Stimulated activated memory B cell treated with anti-CD40 and anti-IgM and Interleukin-4, amounts not matched to agents 10 μg/mL and 1 μg/mL and 100 μg/mL, for 72 hours (primary cell): Measurements from ENCODE around the gene RLBP1.

Source experiments
- ATAC-seq: fragments of 150-1000 bp; cut with Tn5 transposase; 2 replicates; pipeline ENCODE4 v1.10.0; 2021
- H3K27ac Mint-ChIP-seq: one replicate; pipeline ENCODE4 v1.8.0; 2022; ENCODE audit warnings: mild to moderate bottlenecking, mixed read lengths
- H3K27me3 Mint-ChIP-seq: one replicate; pipeline ENCODE4 v1.8.0; 2022; ENCODE audit warnings: mixed read lengths
- H3K36me3 Mint-ChIP-seq: one replicate; pipeline ENCODE4 v1.8.0; 2022; ENCODE audit warnings: mixed read lengths
- H3K4me1 Mint-ChIP-seq: one replicate; pipeline ENCODE4 v1.8.0; 2022; ENCODE audit warnings: mixed read lengths
- H3K4me3 Mint-ChIP-seq: one replicate; pipeline ENCODE4 v1.8.0; 2022; ENCODE audit warnings: mild to moderate bottlenecking, moderate library complexity, mixed read lengths
- H3K9me3 Mint-ChIP-seq: one replicate; pipeline ENCODE4 v1.8.0; 2022; ENCODE audit warnings: mixed read lengths

RLBP1 gene

DNA sequence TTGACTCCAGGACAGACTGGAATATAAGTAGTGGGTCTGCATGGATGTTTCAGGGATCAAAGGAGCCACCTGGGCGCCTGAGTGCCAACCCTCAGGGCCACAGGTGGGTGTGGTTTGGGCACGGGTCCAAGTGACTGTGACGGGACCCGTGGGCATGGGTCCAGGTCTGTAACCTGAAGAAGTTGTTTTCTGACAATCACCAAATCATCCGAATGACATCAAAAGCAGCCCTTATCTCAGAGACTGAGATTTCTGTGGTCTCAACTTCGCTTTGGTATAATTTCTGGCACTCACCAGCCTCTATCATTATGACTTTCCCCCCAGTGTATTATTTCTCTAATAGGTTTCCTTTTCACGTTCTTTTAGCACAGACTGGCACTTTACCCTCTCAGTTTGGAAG is 24.4 kb downstream of the RLBP1 start:
- Mint-ChIP-seq H3K27me3 (no peaks in the 10 kb centered on the region), H3K27ac (no peak overlapping the region), H3K9me3 (no peaks in the 10 kb centered on the region), H3K4me3 (no peak overlapping the region), H3K36me3 (peaks cover 63% of the 10 kb centered on the region), H3K4me1 (no peaks in the 10 kb centered on the region)
- ATAC-seq = no peak

DNA sequence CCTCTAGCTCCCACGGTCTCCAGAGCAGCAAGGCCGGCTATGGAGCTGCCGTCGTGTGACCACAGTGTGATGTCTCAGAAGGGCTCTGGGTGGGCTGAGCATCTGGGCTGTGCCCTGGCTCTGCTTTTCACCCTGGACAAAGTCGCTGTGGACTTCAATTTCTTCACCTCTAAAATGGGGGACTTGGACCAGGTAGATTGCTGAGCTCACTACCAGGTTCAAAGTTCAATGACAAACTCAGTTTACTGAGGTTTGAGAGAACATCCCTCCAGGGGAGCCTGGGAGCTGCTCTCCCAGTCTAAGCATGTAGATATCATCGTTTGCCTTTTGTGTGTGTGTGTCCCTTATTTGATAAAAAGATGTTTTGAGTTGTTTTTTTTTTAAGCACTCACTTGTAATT is 25.1 kb downstream of the RLBP1 start:
- H3K27ac Mint-ChIP-seq = no peak overlapping the region
- no peak for ATAC-seq

DNA sequence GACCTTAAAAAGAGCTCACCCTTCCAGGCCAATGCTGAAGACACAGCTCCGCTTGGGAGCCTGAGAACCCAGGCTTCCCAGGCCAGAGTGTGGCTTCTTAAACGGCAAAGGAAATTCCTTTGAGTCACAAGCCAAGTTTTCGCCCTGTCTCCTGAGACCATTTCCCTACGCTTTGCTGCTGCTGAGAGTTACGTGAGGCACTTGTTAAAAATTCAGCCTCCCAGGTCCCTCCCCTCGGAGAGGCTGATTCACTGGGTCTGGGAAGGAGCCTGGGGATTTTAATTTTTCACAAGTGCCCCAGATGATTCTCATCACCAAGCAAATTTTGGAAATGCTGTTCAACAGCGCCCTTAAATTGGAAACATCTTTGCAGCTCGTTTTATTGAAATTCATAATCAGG is 25.5 kb downstream of the RLBP1 start:
- H3K9me3 Mint-ChIP-seq = no peaks in the 10 kb centered on the region
- H3K36me3 Mint-ChIP-seq = peaks cover 63% of the 10 kb centered on the region
- no peaks in the 10 kb centered on the region for H3K27me3 Mint-ChIP-seq
- no peak overlapping the region for H3K27ac Mint-ChIP-seq
- no peak overlapping the region for H3K4me3 Mint-ChIP-seq
- H3K4me1 Mint-ChIP-seq = no peaks in the 10 kb centered on the region
- no peak for ATAC-seq

More for the DNA sequence above, 25.1 kb downstream of the RLBP1 start:
- Mint-ChIP-seq H3K36me3 (peaks cover 63% of the 10 kb centered on the region), H3K4me1 (no peaks in the 10 kb centered on the region), H3K4me3 (no peak overlapping the region), H3K27me3 (no peaks in the 10 kb centered on the region), H3K9me3 (no peaks in the 10 kb centered on the region)

DNA sequence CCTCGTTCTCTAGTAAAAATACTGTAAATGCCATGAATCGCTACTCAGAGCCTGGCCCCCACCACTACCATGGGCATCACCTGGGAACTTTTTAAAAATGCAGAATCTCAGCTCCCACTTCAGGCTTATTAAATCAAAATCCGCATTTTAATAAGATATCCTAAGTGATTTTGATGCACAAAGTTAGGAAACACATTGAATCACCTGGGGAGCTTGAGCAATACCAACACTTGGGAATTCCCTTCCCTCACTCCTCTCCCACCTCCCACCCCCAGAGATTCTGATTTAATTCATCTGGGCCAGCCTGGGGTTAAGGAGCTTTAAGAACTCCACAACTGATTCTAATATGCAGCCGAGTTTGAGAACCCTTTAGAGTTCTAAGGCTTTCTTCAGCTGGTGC is 26.8 kb downstream of the RLBP1 start:
- H3K4me3 Mint-ChIP-seq = no peak overlapping the region
- ATAC-seq = no peak
- no peaks in the 10 kb centered on the region for H3K9me3 Mint-ChIP-seq
- no peaks in the 10 kb centered on the region for H3K4me1 Mint-ChIP-seq
- H3K36me3 Mint-ChIP-seq = peaks cover 64% of the 10 kb centered on the region
- no peaks in the 10 kb centered on the region for H3K27me3 Mint-ChIP-seq
- no peak overlapping the region for H3K27ac Mint-ChIP-seq

DNA sequence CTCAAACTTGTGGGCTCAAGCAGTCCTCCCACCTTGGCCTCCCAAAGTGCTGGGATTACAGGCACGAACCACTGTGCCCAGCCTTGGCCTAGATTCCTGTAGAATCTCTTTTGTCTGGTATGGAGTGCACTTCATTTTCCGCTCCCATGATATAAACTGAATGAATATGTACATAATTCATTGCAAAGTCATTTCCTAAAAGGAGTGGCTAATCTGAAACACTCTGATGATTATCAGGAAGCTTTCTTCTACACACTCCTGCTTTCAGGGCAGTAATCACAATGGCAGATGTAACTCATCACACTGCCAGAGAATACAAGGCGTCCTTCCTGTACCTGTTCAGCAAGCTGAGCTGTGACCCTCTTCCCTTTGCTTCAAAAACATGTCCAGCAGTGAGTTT is 28.6 kb downstream of the RLBP1 start:
- Mint-ChIP-seq H3K27me3 (no peaks in the 10 kb centered on the region), H3K4me1 (no peaks in the 10 kb centered on the region), H3K9me3 (no peaks in the 10 kb centered on the region), H3K27ac (no peak overlapping the region), H3K36me3 (peaks cover 72% of the 10 kb centered on the region), H3K4me3 (no peak overlapping the region)
- no peak for ATAC-seq

DNA sequence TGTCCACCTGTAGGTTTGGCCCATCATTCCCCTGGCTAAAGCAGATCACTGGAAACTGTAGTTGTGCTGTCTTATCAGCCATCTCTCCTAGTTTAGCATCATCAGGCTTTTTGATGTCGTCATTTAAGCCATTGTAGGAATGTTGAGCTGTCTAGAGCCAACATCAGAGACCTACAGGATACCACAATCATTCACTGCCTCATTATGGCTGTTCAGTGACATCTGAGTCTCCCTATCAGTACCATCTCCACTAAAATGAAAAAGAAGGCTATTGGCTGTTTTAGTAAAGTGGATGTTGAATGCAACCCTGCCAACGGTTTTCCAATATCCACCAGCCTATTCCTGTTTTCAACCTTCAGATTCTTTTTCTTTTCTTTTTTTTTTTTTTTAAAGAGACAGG is 29.2 kb downstream of the RLBP1 start:
- no peaks in the 10 kb centered on the region for H3K4me1 Mint-ChIP-seq
- no peak overlapping the region for H3K4me3 Mint-ChIP-seq
- no peaks in the 10 kb centered on the region for H3K9me3 Mint-ChIP-seq
- H3K27me3 Mint-ChIP-seq = no peaks in the 10 kb centered on the region
- ATAC-seq = no peak
- H3K27ac Mint-ChIP-seq = no peak overlapping the region
- H3K36me3 Mint-ChIP-seq = peaks cover 73% of the 10 kb centered on the region

DNA sequence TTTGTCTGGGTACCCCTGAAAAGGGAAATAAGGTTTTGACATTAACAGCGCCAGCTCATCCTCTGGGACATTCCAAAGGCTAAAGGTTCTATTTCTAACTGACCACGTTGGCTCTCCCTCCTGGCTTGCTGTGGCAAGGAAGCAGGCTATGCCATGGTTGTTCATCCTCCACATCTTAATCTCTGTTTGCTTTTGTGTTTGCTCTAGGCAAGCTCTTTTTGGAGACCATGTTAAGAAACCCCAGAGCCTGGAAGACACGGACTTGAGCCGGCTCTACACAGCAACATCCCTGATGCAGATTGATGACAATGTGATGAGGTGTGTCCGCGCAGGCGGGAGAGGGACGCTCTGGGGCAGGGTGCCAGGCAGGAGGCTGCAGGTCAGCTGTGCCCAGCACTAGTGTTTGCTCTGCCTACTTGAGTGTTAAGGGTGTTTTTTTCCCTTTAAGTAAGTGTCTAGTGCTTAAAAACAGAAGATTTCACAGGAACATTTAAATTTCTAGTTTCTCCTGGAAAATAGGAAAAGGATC is 33.3 kb downstream of the RLBP1 start:
- Mint-ChIP-seq H3K27ac (no peak overlapping the region), H3K27me3 (no peaks in the 10 kb centered on the region), H3K36me3 (peaks cover 70% of the 10 kb centered on the region), H3K4me1 (no peaks in the 10 kb centered on the region), H3K9me3 (no peaks in the 10 kb centered on the region), H3K4me3 (no peak overlapping the region)
- ATAC-seq = no peak

DNA sequence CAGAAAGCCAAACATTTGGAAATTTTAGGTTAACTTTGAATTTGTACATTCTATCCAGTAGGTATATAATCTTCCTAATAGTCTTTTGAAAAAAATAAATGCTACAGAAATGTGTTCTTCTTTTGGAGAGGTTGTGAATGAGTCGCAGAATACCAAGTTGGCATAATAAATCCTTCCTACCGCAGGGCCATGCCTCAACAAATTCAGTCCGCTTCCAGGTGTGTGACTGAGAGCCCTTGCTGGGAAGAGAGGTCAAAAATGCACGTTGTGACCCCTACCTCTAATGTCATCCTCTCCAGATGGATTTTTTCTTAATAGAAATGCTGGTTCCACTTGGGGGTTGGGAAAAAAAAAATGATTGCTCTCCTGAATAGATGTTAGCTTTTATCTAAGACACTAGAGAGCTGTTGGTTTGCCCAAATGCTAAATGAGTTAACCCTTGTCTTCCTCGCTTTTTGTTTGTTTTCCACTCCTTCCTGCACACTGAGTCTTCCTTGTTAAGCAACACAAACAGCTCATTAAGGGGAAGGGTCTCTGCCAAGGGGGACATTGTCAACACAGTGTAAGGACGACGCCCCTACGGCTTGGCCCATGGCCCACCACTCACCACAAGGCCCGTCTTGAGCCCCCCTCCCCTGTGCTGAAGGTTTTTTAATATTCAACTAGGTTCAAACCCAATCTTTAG is 33.9 kb downstream of the RLBP1 start:
- no peaks in the 10 kb centered on the region for H3K9me3 Mint-ChIP-seq
- H3K27me3 Mint-ChIP-seq = no peaks in the 10 kb centered on the region
- no peaks in the 10 kb centered on the region for H3K4me1 Mint-ChIP-seq
- no peak for ATAC-seq
- peaks cover 69% of the 10 kb centered on the region for H3K36me3 Mint-ChIP-seq
- no peak overlapping the region for H3K4me3 Mint-ChIP-seq
- H3K27ac Mint-ChIP-seq = no peak overlapping the region

DNA sequence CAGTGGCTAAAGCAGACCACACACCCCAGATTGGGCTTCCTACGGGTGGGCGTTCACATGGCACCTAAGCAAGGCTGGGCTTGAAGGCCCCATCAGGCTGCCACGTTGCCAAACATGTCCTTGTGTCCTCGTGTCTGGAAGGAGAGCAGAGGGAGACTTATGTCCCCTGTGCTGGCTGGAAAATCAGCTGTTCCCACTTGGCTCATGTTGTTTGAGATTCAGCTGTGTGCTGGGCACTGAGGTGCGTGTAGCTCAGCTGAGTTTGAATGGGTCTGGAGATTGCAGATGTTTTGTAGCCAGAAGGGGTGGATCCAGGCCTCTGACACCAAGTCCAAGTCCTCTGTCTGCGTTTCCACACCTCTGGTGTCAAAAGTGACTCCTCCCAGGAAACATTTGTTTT is 34.6 kb downstream of the RLBP1 start:
- H3K4me1 Mint-ChIP-seq = no peaks in the 10 kb centered on the region
- peaks cover 63% of the 10 kb centered on the region for H3K36me3 Mint-ChIP-seq
- ATAC-seq = no peak
- H3K4me3 Mint-ChIP-seq = no peak overlapping the region
- no peaks in the 10 kb centered on the region for H3K9me3 Mint-ChIP-seq
- H3K27ac Mint-ChIP-seq = no peak overlapping the region
- no peaks in the 10 kb centered on the region for H3K27me3 Mint-ChIP-seq

DNA sequence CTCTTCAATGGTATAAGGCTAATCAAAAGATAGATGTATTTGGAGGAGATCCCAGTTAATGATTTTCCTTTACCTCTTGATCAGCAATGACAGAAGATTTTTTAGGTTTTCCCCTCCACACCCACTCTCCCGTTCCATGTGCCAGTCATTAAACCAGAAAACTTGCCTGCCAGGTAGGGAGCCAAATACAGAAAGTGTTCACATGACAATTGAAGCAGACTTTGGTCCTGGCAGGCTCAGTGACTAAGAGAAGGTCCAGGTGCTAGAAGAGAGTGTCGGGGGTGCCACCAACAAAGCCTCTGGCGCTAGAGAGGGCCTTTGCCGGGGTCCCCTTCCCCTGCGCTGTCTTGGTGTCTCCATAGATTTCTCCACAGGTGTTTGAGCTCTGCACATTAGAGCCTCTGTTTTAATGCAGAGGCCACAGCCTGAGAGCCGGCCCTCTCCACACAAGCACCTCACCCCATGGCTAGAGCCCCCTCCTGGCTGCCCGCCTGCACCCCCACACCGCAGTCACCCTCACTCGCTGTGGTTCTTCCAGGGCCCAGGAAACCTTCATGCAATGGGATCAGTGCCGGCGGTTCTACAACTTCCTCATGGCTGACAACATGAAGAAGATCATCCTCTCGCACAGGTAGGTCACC is 36.4 kb downstream of the RLBP1 start:
- H3K27me3 Mint-ChIP-seq = no peaks in the 10 kb centered on the region
- no peak overlapping the region for H3K27ac Mint-ChIP-seq
- H3K9me3 Mint-ChIP-seq = no peaks in the 10 kb centered on the region
- H3K4me1 Mint-ChIP-seq = peaks cover 6% of the 10 kb centered on the region
- peaks cover 57% of the 10 kb centered on the region for H3K36me3 Mint-ChIP-seq
- ATAC-seq = no peak
- no peak overlapping the region for H3K4me3 Mint-ChIP-seq

DNA sequence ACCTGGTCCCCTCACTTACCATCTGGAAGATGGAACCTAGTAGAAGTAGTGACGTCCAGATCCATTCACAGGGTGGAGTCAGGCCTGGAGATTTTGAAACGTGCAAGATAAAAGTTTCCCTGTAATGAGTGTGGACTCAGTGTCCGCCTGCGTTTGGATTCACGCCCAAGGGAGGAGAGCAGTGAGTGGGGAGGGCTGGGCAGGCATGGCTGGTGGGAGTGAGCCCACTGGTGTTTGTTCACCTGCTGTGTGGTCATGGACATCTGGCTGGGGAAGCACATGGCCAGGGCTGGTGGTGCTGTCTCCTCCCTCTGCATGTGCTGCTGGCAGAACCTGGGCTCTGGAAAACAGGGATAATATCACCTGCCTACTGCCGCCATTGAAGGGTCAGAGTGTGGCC is 37.0 kb downstream of the RLBP1 start:
- Mint-ChIP-seq H3K27ac (no peak overlapping the region), H3K27me3 (no peaks in the 10 kb centered on the region), H3K4me1 (peaks cover 6% of the 10 kb centered on the region), H3K9me3 (no peaks in the 10 kb centered on the region), H3K36me3 (peaks cover 54% of the 10 kb centered on the region), H3K4me3 (no peak overlapping the region)
- ATAC-seq = no peak

DNA sequence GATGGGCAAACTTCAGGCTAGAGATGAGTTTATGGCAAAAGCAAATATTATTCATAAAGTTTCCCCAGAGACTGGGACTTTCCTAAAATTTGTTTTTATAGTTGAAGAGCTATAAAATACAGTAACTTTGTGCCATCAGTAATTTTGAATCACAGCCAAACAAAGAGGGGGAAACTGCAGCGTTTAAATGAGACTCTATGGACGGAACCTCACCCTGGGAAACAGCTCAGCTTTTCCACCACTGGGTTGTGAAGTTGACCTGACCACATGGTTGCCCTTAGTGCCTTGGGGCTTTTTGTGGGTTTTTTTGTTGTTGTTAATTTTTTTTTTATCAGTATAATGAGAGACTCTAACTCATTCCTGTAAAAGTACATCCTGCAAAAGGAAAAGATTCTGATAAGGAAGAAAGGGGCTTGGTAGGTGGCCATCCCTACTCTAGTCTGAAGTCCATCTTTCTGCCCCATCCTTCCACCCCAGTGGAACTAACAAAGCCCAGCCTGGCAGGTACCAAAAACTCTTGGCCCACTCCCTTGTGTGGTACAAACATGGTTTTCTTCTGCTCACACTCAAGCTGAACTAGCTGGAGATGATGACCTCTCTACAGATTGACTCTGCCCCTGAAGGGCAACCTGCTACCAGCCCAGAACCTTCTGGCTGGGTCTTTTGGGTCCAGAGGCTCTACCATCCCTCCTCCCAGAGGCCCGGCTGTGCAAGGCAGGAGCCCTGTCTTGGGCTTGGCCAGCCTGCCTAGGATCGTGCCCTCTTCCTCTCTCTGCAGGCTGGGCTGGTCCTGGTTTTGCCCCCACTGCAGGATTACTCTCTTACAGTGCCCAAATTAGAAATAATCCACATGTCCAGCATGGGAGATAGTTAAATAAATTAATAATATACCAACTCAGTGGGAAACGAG is 41.2 kb downstream of the RLBP1 start:
- peaks cover 11% of the 10 kb centered on the region for H3K4me1 Mint-ChIP-seq
- H3K9me3 Mint-ChIP-seq = no peaks in the 10 kb centered on the region
- ATAC-seq = peak; percentile 85
- H3K27me3 Mint-ChIP-seq = no peaks in the 10 kb centered on the region
- H3K27ac Mint-ChIP-seq = peak overlapping the region; percentile 36
- peaks cover 46% of the 10 kb centered on the region for H3K36me3 Mint-ChIP-seq
- H3K4me3 Mint-ChIP-seq = no peak overlapping the region

DNA sequence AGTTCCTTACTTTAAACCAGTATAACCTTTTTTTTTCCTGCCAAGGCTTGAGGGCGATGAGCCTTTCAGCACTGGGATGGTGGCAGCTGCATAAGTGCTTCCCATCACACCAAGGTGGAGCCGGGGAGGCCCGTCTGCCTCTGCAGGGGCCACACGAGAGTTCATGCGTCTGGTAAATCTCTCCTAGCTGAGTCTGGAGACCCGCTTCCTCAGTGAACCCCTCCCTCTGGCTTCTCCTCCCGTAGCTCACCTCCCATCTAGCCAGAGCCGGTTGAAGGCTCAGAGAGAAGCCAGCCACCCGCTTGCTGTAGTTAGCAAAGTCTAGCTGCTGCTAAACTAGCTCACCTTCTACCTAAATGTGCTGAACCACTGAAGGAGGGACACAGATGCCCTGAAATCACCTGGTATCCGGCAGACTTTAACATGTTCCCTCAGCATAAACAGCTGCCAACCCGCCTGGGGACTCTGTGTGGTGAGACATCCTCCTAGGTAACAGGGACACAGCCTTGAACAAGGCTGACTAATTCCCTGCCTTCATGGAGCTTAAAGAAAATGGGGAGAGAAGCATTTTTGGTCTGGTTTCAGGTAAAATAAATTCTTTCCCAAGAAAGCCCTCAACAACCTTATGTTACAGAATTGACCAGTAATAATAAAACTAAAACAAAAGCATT is 42.9 kb downstream of the RLBP1 start:
- ATAC-seq = no peak
- no peaks in the 10 kb centered on the region for H3K9me3 Mint-ChIP-seq
- peaks cover 11% of the 10 kb centered on the region for H3K4me1 Mint-ChIP-seq
- H3K4me3 Mint-ChIP-seq = no peak overlapping the region
- no peaks in the 10 kb centered on the region for H3K27me3 Mint-ChIP-seq
- no peak overlapping the region for H3K27ac Mint-ChIP-seq
- H3K36me3 Mint-ChIP-seq = peaks cover 35% of the 10 kb centered on the region

DNA sequence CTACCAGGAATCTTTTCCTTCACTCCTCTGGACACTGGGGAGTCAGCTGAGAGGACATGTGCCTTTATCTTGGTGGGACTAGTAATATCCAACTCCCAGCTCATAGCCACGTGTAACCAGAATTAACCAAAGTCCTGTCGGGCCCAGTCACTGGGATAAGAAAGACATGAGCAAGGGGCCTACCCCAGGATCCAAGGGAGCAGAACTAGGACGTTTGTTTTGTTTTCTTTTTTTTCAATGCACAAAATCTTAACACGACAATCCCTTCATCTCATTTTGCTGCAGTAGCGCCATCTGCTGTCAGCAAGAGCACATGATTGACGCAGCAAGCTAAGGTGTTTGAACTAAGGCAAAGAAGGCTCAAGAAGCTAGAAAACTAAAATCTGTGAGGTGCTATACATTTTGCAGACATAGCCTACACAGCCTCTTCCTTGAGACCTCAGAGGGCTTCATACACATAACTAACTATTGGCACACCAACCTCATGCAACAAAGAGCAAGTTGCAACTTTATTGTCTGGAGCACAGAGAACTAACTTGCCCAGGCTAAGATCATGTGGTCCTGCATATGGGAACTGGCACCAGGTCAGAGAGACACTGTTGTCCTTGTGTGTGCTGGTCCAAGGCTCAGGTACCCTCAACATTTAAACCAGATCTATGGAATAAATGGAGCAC is 43.6 kb downstream of the RLBP1 start:
- Mint-ChIP-seq H3K36me3 (peaks cover 32% of the 10 kb centered on the region), H3K4me3 (no peak overlapping the region), H3K9me3 (no peaks in the 10 kb centered on the region), H3K27ac (no peak overlapping the region), H3K4me1 (peaks cover 11% of the 10 kb centered on the region), H3K27me3 (no peaks in the 10 kb centered on the region)
- ATAC-seq = no peak
